Measurements from ENCODE around the gene NCOA3.

Gene NCOA3

GRCh38 chr20:47454298-47455132 is 47.2 kb upstream of the NCOA3 start:
- H3K4me3 ChIP-seq (ENCODE audit: low read depth, low read length, poor library complexity, severe bottlenecking): no peak overlapping the region
- peak overlapping the region; percentile 75 for H3K9ac ChIP-seq (ENCODE audit: low read length)
- H3K27me3 ChIP-seq (ENCODE audit: insufficient read depth, low read length): no peaks in the 10 kb centered on the region
- TF ChIP-seq EZH2 (IDR thresholded peaks at IDR 0.05; ENCODE audit: borderline replicate concordance, low read length) (no peak), CTCF (IDR thresholded peaks at IDR 0.05; ENCODE audit: low read length) (no peak)
- peak overlapping the region; percentile 68; the same call in 1 of the 2 replicates for H3K4me2 ChIP-seq (ENCODE audit: low read length)
- H4K20me1 ChIP-seq (ENCODE audit: insufficient read depth, low read length): no peaks in the 10 kb centered on the region
- H3K9me3 ChIP-seq (ENCODE audit: low read length): no peaks in the 10 kb centered on the region
- 0 out of 2 replicates have a peak, but pooled peaks cover 8% of the 10 kb centered on the region for H3F3A ChIP-seq (ENCODE audit: insufficient read depth, low read length)
- H2AFZ ChIP-seq (ENCODE audit: low read length): no peak overlapping the region
- H3K36me3 ChIP-seq (ENCODE audit: insufficient read depth, low read length): no peaks in the 10 kb centered on the region
- no peaks in the 10 kb centered on the region for H3K9me2 ChIP-seq (ENCODE audit: low read depth, low read length)
- peaks cover 76% of the 10 kb centered on the region for H3K4me1 ChIP-seq (ENCODE audit: insufficient read depth, low read length, severe bottlenecking)
- H3K79me2 ChIP-seq (ENCODE audit: insufficient read depth, low read length): no peaks in the 10 kb centered on the region
- peak overlapping the region; percentile 99 for H3K27ac ChIP-seq (ENCODE audit: low read depth, low read length, poor library complexity, severe bottlenecking)

DNA sequence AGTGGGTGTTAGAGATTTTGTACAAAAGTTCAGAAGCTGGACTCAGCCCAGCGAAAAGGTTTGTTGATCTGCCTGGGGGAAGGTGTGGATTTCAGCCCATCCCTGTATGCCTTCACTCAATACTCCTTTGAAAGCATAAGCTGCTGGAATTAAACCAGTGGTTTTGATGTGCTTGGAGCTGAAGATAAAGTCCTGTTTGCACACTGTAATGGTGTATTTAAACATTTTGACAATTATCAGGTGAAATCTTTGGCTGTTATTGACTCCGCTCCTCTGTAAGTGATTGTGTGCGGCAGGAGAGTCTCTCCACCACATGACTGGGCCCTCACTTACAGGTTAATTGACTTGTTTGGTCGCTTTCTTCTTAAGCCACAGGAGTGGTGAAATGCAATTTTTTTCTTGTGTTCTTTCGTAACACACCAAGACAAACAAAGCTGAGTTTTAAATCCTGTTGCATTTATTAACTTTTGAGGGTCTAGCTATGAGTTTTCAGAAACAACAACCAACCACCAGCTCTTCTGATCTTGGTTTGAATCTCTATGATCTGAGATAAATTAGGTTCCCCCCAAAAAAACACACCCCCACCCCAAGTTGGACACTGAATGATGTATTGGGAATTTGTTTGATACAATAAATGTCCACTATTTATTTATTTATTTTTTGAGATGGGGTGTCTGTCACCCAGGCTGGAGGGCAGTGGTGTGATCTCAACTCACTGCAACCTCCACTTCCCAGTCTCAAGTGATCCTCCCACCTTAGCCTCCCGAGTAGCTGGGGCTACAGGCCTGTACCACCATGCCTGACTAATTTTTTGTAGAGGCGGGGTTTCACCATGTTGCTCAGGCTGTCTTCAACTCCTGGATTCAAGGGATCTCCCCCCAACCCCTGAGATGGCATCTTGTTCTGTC is 46.3 kb upstream of the NCOA3 start:
- Histone ChIP-seq H3K27ac (ENCODE audit: low read depth, low read length, poor library complexity, severe bottlenecking) (peak overlapping the region; percentile 99), H3K36me3 (ENCODE audit: insufficient read depth, low read length) (no peaks in the 10 kb centered on the region), H3K79me2 (ENCODE audit: insufficient read depth, low read length) (no peaks in the 10 kb centered on the region), H2AFZ (ENCODE audit: low read length) (no peak overlapping the region), H3K4me2 (ENCODE audit: low read length) (peak overlapping the region; percentile 2; the same call in 1 of the 2 replicates), H3K9me2 (ENCODE audit: low read depth, low read length) (no peaks in the 10 kb centered on the region), H3K4me3 (ENCODE audit: low read depth, low read length, poor library complexity, severe bottlenecking) (no peak overlapping the region), H3K4me1 (ENCODE audit: insufficient read depth, low read length, severe bottlenecking) (peaks cover 71% of the 10 kb centered on the region), H3F3A (ENCODE audit: insufficient read depth, low read length) (0 out of 2 replicates have a peak, but pooled peaks cover 8% of the 10 kb centered on the region), H4K20me1 (ENCODE audit: insufficient read depth, low read length) (no peaks in the 10 kb centered on the region), H3K27me3 (ENCODE audit: insufficient read depth, low read length) (no peaks in the 10 kb centered on the region), H3K9me3 (ENCODE audit: low read length) (no peaks in the 10 kb centered on the region), H3K9ac (ENCODE audit: low read length) (peak overlapping the region; percentile 57)
- TF ChIP-seq CTCF (IDR thresholded peaks at IDR 0.05; ENCODE audit: low read length) (no peak), EZH2 (IDR thresholded peaks at IDR 0.05; ENCODE audit: borderline replicate concordance, low read length) (no peak)

- Histone ChIP-seq H3K27me3 (ENCODE audit: insufficient read depth, low read length) (no peaks in the 10 kb centered on the region), H3K4me2 (ENCODE audit: low read length) (peak overlapping the region; percentile 2; the same call in 1 of the 2 replicates), H3K36me3 (ENCODE audit: insufficient read depth, low read length) (no peaks in the 10 kb centered on the region), H3K9ac (ENCODE audit: low read length) (peak overlapping the region; percentile 57), H3K9me2 (ENCODE audit: low read depth, low read length) (no peaks in the 10 kb centered on the region), H3K4me3 (ENCODE audit: low read depth, low read length, poor library complexity, severe bottlenecking) (no peak overlapping the region), H3K4me1 (ENCODE audit: insufficient read depth, low read length, severe bottlenecking) (peaks cover 64% of the 10 kb centered on the region), H2AFZ (ENCODE audit: low read length) (no peak overlapping the region), H3F3A (ENCODE audit: insufficient read depth, low read length) (0 out of 2 replicates have a peak, but pooled peaks cover 8% of the 10 kb centered on the region), H4K20me1 (ENCODE audit: insufficient read depth, low read length) (no peaks in the 10 kb centered on the region), H3K79me2 (ENCODE audit: insufficient read depth, low read length) (no peaks in the 10 kb centered on the region), H3K27ac (ENCODE audit: low read depth, low read length, poor library complexity, severe bottlenecking) (peak overlapping the region; percentile 99), H3K9me3 (ENCODE audit: low read length) (no peaks in the 10 kb centered on the region)
- no peak for TF ChIP-seq CTCF (IDR thresholded peaks at IDR 0.05; ENCODE audit: low read length)
- TF ChIP-seq EZH2 (IDR thresholded peaks at IDR 0.05; ENCODE audit: borderline replicate concordance, low read length): no peak
These were observed 45.6 kb upstream of the NCOA3 start for GRCh38 chr20:47456041-47456537.

All from OCI-LY1 (cell line).